Activated CD8-positive, alpha-beta memory T cell treated with anti-CD3 and anti-CD28 coated beads, Interleukin-2, amount 50 U/mL, for 24 hours (primary cell): ENCODE data around the gene ELFN1.

Experiments used
- DNase-seq: peaks from one replicate; pipeline ENCODE4 v3.0.0-alpha.2; 2020; ENCODE audit errors: extremely low read depth

ELFN1 gene

DNA sequence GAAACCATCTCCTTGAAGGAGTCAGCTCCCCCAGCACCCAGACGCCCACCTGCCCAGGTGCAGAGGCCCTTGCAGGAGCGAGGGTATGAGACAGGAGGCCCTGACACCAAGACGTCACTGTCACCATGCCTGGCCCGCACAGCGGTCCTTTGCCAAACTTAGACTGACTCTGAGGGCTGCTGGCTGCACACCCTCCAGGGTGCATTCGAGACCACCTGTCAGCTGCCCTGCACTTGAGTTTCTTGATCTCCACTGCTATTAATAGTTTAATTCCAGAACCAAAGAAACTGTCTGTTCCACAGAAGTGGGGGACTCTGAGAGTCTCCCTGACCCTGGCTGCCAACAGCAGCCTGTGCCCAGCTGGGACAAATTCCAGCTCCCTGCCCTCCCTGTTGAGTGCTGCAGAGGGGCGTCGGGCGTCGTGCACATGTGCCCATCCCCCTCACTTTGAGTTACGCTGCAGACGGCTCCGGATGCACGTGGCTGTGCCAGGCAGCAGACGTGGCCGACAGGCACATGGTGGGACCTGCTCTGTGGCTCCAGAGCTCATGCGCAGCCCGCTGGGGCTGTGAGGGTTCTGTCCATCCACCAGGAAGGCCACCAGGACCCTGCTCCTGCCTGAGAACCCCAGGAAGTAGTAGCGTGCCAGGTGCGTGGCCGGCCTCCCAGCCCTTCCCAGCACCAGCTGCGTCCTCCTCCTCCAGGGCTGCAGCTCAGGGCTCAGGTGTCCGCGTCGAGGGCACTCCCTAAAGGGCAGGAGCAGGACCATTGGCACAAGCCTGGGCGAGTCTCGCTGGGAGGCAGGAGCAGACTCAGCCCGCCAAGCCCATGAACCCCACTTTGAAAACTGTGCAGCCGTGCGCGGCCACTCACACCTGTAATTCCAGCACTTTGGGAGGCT, 24.8 kb downstream of the ELFN1 start:
- DNase-seq = no peak

DNA sequence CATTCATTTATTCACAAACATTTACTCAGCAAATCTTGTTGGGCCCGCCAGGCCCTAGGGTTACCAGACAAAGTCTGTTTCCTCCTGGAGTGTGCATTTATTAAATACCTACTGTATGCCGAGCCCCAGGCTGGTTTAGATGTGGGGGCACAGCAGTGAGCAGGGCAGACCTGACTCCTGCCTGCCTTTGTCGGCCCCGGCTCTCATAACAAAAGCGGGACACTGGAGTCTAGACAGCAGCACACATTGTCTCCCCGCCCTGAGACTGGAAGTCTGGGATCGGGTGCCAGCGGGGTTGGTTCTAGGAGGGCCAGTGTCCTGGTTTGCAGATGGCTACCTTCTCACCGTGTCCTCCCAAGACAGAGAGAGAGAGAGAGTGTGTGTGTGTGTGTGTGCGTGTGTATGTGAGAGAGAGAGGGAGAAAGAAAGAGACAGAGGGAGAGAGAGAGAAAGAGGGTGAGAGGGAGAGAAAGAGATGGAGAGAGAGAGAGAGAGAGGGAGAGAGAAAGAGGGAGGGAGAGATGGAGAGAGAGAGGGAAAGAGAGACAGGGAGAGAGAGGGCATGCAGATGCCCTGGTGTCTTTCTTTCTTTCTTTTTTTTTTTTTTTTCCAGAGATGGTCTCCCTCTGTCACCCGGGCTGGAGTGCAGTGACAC, 25.9 kb downstream of the ELFN1 start:
- no peak for DNase-seq

DNA sequence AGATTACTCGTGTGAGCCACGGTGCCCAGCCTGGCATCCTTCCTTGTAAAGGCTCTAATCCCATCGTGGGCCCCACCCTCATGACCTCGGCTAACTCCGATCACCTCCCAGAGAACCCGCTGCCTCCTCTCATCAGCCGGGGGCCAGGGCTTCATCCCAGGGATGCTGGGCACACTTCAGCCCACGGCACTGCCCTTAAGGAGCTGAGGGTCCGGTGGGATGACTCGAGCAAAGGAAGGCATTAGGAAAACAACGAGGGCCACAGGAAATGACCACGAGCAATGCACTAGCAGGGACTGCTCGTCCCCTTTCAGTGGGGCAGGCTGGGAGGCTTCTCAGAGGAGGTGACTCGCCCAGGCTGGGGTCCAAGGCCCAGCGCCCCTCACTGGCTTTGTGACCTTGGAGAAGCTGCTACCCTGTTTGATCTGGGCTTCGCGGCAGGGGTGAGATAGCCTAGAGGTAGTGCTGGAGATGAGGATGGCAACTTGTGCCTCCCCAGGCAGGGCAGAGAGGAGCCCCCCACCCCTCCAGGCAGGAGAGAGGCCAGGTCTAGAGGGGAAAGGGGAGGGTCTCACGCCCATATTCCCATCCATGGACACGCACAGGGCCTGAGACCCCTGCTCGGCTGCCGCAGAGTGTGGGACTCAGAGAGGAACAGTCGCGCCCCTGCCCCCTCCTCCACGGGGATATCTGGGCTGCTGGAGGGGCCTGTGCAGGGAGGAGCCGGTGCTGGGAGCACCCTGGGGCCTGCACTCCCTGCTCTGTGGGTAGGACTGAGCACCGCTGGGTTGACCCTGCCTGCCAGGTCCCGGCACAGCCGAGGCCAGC, 26.8 kb downstream of the ELFN1 start:
- DNase-seq = no peak

DNA sequence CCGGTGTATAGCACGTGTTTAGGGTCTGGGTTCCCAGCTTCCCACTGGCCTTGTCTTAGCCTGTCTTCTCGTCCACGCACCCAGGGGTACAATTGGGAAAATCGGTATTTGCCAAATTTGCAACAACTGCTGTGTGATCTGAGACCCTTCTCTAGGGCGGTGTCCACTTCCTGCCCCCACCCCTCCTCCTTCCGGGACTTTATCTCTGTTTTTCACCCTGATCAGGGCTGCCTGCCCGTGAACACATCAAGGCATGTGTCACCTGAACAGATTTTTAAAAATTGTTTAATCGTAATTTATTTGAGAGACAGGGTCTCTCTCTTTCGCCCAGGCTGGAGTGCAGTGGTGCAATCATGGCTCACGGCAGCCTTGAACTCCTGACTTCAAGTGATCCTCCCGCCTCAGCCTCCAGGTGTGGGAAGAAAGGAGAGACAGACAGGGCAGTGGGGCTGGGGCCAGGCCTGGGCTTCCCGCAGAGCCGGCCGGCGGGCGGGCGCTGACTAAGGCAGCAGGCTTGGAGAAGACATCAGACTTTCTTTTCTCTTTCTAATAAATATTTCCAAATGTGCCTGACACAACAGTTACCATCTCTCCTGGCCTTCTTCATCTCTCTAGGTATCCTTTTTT, 27.5 kb downstream of the ELFN1 start:
- no peak for DNase-seq

DNA sequence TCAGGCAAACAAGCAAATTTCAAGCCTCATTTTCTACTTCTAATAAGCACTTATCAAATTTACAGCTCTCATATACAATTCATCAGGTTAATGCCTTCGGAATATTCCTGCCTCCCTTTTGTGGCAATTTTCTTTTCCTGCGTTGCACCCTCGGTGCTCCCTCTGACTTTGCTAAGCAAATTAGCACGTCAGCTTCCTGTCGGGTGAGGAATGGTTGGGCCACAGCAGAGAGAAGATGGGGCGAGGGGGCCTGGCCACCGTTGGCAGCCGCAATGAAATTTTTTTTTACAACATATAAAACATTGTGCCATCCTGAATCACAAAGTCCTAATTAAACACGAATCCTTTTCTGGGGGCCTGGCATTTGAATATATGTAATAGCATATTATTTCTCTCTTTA, 28.1 kb downstream of the ELFN1 start:
- no peak for DNase-seq

DNA sequence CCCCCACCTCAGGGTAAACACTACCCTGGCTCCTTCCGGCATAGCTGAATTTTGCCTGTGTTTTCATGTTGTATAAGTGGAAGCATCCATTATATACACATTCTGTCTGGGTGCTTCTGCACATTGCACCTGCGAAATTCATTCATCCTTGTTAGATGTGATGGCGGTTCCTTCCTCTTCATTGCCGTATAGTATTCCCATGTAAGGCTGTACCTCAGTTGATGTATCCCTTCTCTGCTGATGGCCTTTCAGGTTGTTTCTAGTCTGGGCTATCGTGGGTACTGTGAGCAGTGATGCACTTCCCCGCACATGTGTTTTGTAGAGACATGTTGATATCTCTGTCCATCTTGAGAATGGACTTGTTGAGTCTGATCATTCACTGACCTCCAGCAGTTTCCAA, 28.9 kb downstream of the ELFN1 start:
- no peak for DNase-seq

DNA sequence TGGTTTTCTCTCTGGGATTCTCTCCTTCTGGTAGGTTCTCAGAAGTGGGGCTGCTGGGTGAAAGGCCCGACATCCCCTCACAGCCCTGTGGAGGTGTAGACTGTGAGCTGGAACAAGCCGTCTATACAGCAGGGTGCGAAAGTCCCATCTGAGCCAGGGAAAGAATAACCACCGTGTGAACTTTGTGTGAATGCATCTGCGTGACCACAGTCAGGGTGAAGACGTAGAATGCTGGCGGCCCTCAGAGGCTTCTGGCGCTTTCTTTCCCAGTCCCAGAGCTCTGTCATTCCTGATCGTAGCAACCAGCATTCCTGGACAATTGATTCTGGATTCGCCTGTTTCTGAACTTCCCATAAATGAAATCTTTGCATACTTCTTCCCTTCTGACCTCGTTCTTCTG, 30.0 kb downstream of the ELFN1 start:
- no peak for DNase-seq

DNA sequence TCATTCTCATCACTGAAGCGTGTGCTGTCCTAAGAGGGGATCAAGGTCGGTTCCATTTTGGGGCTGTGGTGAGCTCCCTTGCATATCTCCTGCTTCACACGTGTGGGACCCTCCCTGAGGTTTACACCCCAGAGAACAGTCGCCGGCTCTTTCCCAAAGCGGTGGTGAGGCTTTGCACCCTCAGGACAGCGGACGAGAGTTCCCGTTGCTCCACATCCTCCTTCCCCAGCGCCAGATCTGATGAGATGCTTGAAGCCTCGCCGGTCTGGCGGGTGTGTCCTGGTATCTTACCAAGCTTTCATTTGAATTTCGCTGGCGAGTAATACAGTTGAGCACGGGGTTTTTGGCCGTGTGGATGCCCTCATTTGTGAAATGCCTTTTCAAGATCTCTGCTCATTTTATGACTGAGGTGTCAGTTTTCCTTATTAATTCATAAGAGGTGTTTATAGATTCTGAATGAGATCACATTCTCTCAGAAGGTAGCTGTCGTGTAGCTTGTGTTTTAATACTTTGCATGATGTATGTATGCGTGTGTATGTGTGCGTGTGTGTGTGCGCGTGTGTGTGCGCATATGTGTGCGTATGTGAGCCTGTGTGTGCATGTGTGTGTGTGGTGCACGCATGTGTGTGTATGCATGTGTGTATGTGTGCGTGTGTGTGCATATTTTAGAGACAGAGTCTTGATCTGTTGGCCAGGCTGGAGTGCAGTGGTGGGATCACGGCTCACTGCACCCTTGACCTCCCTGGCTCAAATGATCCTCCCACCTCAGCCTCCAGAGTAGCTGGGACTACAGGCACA, 30.7 kb downstream of the ELFN1 start:
- DNase-seq = no peak

DNA sequence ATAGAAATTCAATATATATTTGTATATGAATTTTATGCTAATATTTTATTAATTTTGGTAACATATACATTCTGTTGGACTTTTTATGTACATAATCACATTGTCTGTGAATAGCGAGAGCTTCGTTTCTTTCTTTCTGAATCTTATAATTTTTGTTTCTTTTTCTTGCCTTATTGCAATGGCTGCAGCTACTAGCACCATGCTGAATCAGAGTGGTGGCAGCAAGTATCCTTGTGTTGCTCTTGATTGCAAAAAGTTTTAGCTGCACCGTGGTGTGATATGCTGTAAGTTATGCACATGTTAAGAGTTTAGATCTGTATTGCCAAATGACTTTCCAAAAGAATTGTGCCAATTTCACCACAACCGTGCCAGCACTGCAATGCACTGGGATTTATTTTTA, 32.6 kb downstream of the ELFN1 start:
- no peak for DNase-seq

DNA sequence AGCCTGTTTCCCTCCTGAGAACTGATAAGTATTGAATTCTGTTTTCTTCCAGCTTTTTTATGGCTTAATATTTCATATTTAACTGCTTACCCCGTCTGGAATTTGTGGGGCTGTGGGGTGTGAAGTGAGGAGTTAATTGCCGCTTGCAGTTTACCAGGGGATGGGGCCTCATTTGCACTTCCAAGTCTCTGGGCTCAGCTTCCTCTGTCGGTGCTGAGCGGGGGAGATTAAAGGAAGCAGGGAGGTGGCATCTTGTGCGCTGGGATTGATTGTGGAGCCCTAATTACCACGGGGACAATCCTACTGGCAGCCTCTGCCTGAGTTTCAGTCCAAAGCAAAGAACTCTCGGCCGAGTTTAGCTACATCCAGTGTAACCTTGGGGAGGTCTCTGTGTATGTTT, 33.4 kb downstream of the ELFN1 start:
- no peak for DNase-seq

DNA sequence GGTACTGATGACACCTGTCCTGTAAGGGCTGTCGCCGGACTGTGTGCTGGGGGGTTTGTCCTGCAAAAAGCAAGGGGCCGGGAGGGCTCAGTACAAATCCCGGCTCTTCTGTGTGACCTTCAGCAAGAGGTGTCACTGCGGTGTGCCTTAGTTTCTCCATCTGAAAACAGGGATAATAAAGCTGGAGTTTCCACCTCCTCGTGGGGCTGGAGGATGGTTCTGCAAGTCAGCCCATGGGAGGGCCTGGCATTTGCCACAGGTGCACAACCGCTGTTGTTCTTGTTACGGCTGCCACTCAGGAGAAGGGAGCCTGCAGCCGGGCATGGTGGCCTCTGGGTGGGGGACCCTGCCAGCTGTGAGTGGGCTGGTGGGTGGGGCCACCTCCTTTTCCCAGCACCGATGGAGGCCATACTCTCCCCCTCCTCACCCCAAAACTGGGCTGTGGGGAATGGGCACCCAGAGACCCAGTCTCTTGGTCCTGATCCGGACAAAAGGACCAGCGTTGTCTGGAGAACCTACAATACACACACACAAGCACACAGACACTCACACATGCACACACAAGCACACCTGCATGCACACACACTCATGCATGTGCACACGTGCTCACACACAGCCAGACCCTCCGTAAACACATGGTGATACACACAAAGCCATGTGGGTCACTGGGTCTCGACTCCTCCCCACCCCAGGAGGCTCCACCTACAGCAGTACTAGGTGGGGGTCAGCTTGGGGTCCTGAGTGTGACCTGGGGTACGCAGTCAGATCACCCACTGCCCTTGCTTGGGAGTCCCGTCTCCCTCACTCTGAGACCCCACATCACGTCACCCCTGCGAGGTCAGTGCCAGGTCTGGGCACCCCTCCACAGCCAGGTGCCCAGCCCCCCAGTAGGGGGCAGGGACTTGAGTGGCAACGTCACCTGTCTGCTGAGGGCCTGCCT, 34.1 kb downstream of the ELFN1 start:
- no peak for DNase-seq

DNA sequence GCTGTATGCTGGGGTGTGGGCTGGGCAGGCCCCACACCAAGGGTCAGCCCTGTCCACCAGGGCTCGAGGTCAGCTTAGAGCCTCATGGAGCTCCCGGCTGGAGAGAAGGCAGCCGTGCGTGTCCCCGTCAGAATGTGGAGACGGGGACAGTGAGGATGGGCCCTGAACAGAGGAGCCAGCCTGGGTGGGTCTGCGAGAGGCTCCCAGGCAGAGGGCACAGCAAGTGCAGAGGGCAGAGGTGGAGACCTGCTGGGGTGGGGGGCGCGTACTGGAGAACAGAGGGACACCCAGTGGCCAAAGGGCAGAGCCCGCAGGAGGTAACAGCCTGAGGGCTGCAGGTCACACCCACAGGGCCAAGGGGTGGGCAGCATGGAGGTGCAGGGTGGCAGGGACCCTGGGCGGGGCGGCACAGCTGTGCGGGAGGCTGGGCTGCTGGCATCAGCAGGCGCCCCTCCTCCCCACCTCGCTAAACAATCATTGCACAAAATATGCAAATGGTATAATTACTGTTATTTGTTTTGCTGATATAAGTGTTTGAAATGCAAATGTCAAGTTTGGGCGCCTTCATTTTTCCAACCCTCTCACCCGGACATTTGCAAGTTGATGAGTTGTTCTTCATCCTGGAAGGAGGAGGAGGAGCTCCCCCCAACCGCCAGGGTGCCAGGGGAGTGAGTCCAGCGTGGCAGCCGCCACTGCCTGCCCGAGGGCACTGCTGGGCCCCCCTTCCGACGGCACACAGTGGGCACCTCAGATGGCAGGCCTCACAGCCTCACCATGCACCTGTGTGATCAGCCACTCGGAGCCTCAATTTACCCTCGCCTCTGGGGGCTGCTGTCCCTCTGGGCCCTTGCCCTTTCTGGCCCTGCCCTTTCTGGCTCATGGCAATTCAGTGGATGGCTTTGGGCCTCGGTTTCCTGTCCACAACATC, 35.0 kb downstream of the ELFN1 start:
- DNase-seq = no peak

DNA sequence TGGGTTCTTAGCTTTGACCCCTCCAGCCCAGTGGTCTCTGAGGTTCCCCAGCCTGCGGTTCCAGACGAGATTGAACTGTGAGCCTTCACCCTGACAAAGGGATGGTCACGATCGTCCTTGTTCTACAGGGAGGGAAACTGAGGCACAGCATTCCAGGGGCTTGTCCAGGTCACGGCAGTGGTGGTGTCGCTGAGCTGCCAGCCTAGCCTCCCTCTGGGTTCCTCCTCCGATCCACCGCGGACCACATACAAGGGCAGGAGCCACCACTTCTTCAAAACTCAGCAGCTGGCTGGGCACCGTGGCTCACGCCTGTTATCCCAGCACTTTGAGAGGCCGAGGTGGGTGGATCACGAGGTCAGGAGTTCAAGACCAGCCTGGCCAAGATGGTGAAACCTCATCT, 35.8 kb downstream of the ELFN1 start:
- no peak for DNase-seq

DNA sequence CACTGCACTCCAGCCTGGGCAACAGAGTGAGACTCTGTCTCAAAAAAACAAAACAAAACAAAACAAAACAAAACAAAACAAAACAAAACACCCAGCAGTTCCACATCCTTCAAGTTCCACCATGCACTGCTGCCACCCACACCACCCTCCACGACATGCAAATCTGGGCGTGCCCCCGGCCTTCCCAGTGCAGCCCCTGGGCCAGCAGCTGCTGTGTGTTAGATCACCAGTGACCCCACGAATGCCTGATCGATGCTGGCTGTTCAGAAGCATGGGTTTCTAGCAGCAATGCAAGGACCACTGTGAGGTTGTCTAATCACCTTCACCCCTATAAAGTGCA, 36.3 kb downstream of the ELFN1 start:
- no peak for DNase-seq

DNA sequence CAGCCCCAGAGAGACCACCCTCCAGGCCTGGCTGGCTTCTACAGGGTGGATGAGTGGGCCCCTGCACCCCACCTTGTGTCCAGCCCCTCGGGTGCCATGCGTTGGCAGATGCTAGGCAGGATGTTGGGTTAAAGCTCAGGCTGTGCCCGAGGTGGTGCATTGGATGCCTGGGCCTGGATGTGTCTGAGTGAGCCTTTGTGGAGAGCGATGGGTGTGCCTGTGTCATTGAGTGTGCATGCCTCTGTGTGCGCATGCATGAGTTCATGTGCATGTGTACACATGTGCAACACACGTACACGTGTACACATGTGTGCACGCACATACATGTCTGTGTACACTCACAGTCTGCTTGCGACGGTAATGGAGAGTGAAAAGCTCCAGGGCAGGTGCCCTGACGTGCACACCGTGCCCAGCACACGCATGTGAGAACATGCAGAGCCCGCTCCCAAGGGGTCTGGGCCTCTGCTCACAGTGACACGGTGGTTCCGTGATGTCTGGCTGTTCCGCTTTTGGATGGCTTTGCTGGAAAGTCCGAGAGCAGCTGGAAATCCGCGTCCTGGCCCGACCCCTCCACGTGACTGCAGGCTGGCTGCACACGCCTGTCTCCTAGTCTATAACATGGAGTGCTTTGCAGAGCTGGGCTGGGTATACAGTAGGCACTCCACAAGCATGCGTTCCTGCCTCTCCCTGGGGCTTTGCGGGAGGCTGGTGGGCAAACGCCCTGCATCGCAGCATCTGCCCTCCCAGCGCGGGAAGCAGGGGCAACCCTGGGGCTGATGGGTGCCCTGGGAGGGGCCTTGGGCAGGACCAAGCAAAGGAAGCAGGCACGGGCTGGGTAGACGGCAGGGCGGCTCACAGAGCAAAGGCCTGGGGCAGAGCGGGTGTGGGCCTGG, 36.9 kb downstream of the ELFN1 start:
- no peak for DNase-seq

DNA sequence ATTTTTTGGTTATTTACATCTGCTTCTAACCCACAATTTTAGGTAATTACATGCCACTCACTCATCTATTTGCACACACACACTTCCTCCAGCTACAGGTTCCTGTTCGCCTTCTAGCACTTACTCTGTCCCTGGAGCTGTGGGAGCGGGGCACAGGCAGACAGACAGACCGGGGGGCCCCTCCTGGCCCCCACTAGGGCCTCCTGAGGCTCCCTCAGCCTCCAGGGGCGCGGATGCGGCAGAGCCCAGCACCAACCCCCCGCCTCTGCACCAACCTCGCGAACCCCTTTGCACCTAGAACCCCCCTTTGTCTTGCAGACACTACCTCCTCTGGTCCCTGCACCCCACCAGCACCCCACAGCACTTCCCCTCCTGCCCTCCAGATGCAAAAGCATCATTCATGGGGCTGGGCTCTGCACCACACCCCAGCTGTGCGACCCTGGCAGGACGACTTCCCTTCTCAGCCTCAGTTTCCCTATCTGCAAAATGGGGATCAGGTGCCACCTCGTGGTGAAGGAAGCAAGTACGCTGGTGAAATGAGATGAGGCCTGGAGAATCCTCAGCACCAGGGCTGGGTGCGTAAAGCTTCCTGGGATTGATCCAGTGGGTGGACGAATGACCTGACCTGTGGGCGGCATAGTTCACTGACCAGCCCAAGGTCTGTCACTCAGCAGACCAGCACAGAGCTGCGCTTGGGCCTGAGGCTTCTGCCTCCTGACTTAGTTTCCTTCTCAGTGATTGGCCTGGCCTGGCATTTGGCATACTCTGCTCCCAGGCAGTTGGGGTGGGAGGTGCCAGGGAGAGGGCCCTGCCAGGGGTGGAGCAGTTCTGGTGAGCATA, 37.9 kb downstream of the ELFN1 start:
- DNase-seq = no peak

DNA sequence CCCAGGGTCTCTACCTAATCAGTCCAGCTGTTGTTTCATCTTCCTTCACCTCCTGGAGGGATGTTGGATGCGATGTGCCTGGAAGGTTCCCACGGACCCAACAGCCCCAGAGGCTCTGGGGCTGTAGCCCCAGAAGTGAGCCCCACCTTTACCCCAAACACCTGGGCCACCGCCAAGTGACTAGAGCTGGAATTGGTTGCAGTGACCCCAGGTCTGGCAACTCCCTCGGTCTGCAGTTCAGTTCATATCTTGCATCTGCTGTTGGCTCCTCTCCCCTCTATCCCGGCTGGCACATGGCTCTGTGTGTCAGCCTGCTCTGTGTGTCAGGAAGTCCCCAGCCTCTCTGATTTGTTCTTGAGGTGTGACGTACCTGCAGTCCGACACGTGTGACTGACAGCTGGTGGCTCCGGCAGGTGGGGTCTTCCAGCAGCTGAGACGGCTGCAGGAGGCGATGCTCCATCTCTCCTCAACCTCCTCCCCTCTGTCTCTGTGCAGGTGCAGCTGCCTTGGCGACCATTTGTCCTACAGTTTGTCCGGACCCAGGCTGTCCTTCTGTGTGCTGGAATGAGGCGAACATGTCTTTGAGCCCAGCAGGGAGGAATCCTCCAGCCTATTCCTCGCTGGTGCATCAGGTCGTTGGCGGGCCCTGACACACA, 38.6 kb downstream of the ELFN1 start:
- no peak for DNase-seq
